Neuron (in vitro differentiated cells): ENCODE measurements around the gene WIPF2.

Experiments
- H2AFZ ChIP-seq: one replicate; pipeline ENCODE4 v1.6.1; 2013; ENCODE audit warnings: low read depth, mild to moderate bottlenecking, inconsistent platforms, low read length, moderate library complexity
- H3K27me3 ChIP-seq: one replicate; pipeline ENCODE4 v1.6.1; 2013; ENCODE audit warnings: low read length; ENCODE audit not compliant: insufficient read depth
- H3K36me3 ChIP-seq: one replicate; pipeline ENCODE4 v1.6.1; 2013; ENCODE audit warnings: low read length; ENCODE audit not compliant: insufficient read depth
- H3K4me1 ChIP-seq: one replicate; pipeline ENCODE4 v1.6.1; 2013; ENCODE audit warnings: low read length; ENCODE audit not compliant: insufficient read depth
- H3K4me3 ChIP-seq: 2 replicates; pipeline ENCODE4 v1.5.1; 2013; ENCODE audit warnings: mild to moderate bottlenecking, low read length, moderate library complexity
- H3K9me3 ChIP-seq: one replicate; pipeline ENCODE4 v1.6.1; 2013; ENCODE audit warnings: low read length

Gene WIPF2

DNA sequence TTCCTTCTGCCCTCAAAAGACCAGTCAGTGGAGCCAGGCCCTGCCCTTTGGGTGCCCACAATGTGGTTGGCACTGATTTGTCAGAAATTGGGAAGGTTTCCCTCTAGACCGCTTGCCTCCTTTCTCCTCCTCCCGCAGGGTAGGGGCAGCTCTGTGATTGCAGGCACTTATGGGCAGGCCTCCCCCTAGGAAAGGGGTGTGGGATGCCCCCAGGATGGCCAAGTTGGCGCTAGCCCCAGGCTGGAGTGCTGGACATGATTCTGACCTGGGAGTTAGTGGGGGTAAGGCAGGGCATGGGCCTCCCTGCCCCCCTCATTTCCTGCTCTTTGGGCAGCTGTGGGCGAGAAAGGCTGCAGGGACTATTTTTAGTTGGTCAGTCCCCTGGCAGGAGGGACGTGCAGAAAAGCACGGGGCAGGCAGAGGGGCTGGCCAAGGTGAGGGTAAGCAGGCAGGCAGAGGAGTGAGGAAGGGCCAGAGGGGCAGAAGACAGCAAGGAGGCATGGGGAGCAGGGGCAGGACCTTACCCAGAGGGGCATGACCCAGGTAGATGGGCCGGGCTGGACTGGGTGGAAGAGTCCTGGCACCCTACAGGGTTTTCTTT, 93.1 kb downstream of the WIPF2 start:
- H3K27me3 ChIP-seq, result no peaks in the 10 kb centered on the region
- H3K36me3 ChIP-seq, result no peaks in the 10 kb centered on the region
- H3K4me3 ChIP-seq, result no peak overlapping the region
- peaks cover 39% of the 10 kb centered on the region for H3K4me1 ChIP-seq
- H3K9me3 ChIP-seq, result no peaks in the 10 kb centered on the region
- H2AFZ ChIP-seq, result no peak overlapping the region

- Histone ChIP-seq H3K4me1 (peaks cover 37% of the 10 kb centered on the region), H3K9me3 (no peaks in the 10 kb centered on the region), H3K4me3 (no peak overlapping the region), H3K27me3 (no peaks in the 10 kb centered on the region), H2AFZ (no peak overlapping the region), H3K36me3 (no peaks in the 10 kb centered on the region)
These were observed 94.0 kb downstream of the WIPF2 start for GRCh38 chr17:40312893-40313667.

DNA sequence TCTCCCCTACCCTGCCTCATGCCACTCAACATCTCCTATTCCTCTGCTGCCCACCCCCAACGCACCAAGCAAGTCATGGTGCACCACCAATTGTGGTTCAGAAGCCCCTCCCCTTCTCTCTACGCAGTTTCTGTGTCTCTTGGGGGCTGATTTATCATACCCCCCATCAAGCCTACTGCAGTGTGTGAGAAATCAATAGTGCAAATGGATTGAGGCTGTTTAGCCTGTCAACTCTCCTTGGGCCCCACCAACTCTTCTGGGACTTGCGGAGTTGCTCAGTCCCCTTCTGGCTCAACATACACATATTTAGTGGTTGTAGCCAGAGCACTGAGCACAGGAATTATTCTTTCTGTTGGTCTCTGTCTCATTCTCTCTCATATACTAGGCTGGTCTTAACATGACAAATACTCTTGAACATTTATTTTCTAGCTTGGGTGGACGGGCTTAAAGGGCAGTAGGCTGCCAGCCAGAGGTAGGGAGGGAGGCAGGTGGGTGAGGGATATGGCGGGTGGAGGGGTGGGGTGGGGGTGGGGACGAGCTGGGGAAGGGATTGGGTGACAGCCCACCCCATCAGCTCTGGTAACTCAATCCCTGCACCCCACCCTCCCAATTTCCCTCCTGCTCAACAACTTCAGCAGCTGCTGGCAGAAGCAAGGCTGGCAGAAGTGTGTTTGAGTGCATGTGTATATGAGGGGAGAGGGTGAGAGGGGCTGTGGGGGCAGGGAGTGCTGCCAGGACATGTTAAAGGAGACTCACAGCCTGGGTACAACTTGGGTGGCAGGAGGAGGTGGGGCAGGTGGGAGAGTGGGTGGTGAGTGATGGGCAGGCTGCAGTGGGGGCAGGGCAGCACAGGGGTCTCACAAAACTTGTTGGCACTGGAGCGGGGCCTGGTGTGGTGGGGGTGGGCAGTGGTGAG, 94.8 kb downstream of the WIPF2 start:
- Histone ChIP-seq H3K4me3 (no peak overlapping the region), H3K4me1 (peaks cover 38% of the 10 kb centered on the region), H2AFZ (no peak overlapping the region), H3K36me3 (no peaks in the 10 kb centered on the region), H3K9me3 (no peaks in the 10 kb centered on the region), H3K27me3 (no peaks in the 10 kb centered on the region)

- H3K9me3 ChIP-seq, result no peaks in the 10 kb centered on the region
- peaks cover 35% of the 10 kb centered on the region for H3K4me1 ChIP-seq
- H3K4me3 ChIP-seq, result no peak overlapping the region
- H3K36me3 ChIP-seq, result no peaks in the 10 kb centered on the region
- H2AFZ ChIP-seq, result no peak overlapping the region
- no peaks in the 10 kb centered on the region for H3K27me3 ChIP-seq
These were observed 95.5 kb downstream of the WIPF2 start for GRCh38 chr17:40314584-40314956.

DNA sequence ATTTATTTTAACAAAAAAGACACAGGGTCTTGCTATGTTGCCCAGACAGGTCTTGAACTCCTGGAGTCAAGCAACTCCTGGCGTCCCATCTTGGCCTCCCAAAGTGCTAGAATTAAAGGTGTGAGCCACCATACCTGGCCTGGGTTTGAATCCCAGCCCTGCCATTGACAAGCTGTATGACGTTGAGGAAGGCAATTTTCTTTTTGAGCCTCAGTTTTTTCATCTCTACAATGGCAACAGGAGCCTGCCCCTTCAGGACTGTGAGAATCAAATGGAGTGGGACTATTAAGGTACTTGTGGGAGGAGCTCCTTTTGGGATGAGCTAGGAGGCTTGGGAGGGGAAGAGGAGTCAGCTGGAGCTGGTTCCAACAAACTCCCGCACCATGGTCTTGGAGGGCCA, 96.1 kb downstream of the WIPF2 start:
- H3K4me1 ChIP-seq, result peaks cover 31% of the 10 kb centered on the region
- no peaks in the 10 kb centered on the region for H3K27me3 ChIP-seq
- H3K9me3 ChIP-seq, result no peaks in the 10 kb centered on the region
- no peaks in the 10 kb centered on the region for H3K36me3 ChIP-seq
- H3K4me3 ChIP-seq, result no peak overlapping the region
- no peak overlapping the region for H2AFZ ChIP-seq

GRCh38 chr17:40315678-40316570, 96.8 kb downstream of the WIPF2 start:
- Histone ChIP-seq H3K4me3 (no peak overlapping the region), H3K9me3 (no peaks in the 10 kb centered on the region)

DNA sequence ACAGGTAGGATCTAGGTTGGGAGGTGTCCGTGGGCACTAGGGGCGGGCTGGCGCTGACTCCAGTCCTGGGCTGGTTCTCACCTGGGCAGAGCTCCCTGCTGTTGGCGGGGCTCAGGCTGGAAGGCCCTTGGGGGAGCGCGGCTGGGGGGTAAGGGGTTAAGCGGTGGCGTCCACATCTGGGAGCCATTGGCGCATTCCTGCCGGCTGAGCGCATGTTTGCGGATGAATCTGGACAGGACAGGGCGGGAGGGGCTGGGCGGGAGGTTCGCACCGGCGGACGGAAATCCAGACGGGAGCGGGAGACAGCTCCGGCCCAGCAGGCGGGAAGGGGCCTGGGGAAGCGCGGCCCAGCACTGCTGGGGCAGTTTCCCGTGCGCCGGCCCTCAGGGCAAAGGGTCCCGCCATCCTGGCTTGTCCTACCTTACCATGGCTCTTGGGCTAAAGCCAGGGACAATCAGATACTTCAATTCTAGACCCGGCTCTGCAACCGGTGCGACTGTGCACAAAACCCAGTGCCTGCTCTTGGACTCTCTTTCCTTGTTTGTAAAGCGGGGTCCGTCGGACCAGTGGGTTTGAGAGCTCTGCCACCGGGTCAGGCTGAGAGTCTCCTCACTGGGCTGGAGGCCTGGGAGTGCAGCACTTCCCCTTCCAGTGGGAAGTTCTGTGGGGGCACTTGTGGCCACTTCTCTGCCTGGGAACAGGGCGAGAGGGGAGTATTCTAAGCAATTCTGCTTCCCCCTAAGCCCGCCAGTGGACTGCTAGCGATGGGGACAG, 97.7 kb downstream of the WIPF2 start:
- Histone ChIP-seq H2AFZ (peak overlapping the region; percentile 43), H3K4me1 (peaks cover 33% of the 10 kb centered on the region), H3K4me3 (peak overlapping the region; percentile 34), H3K36me3 (no peaks in the 10 kb centered on the region), H3K27me3 (no peaks in the 10 kb centered on the region), H3K9me3 (no peaks in the 10 kb centered on the region)

More at GRCh38 chr17:40315678-40316570, 96.8 kb downstream of the WIPF2 start:
- Histone ChIP-seq H3K27me3 (no peaks in the 10 kb centered on the region), H3K4me1 (peaks cover 30% of the 10 kb centered on the region), H3K36me3 (no peaks in the 10 kb centered on the region), H2AFZ (no peak overlapping the region)

GRCh38 chr17:40317345-40317873, 98.3 kb downstream of the WIPF2 start:
- Histone ChIP-seq H3K9me3 (no peaks in the 10 kb centered on the region), H2AFZ (peak overlapping the region; percentile 94), H3K36me3 (no peaks in the 10 kb centered on the region), H3K4me3 (peak overlapping the region; percentile 36), H3K27me3 (no peaks in the 10 kb centered on the region), H3K4me1 (peaks cover 40% of the 10 kb centered on the region)

- no peaks in the 10 kb centered on the region for H3K9me3 ChIP-seq
- H3K36me3 ChIP-seq, result no peaks in the 10 kb centered on the region
- H3K27me3 ChIP-seq, result no peaks in the 10 kb centered on the region
- peak overlapping the region; percentile 94 for H2AFZ ChIP-seq
- peaks cover 47% of the 10 kb centered on the region for H3K4me1 ChIP-seq
- peak overlapping the region; percentile 78 for H3K4me3 ChIP-seq
These were observed 99.1 kb downstream of the WIPF2 start for GRCh38 chr17:40317880-40318829.

GRCh38 chr17:40318830-40319391, 99.8 kb downstream of the WIPF2 start:
- Histone ChIP-seq H3K27me3 (no peaks in the 10 kb centered on the region), H3K9me3 (no peaks in the 10 kb centered on the region), H2AFZ (peak overlapping the region; percentile 94), H3K36me3 (no peaks in the 10 kb centered on the region), H3K4me1 (peaks cover 51% of the 10 kb centered on the region), H3K4me3 (peak overlapping the region; percentile 78)
